Body of pancreas (tissue), 4 donors: ENCODE measurements around the gene ATRX.
"Not testable (repeated sequence)": the region's sequence is repeated elsewhere in the genome, so short reads cannot be mapped to it uniquely, and the experiment has no call there.

ENCODE experiments used
- CTCF ChIP-seq, 7 experiments: fragments of 450-650 bp in 4 of 7; fragments of 200-600 bp in 3 of 7; sonication (generic) in 3 of 7; IDR thresholded peaks; one replicate each; pipeline ENCODE4 v1.5.1; 2016 to 2019; ENCODE audit warnings: antibody characterized with exemption in 7 of 7
- POLR2A ChIP-seq, 3 donors: fragments of 450-650 bp; IDR thresholded peaks; one replicate each; pipeline ENCODE4 v1.6.1; 2016; ENCODE audit warnings: antibody characterized with exemption in 3 of 3, mild to moderate bottlenecking in 2 of 3

GRCh38 chrX:77685683-77686082 lies 100.3 kb downstream of the ATRX start:
- TF ChIP-seq CTCF, POLR2A (IDR thresholded peaks at IDR 0.05): not testable (repeated sequence)
